ENCODE measurements around the gene KSR2.
"Not testable (repeated sequence)": the region's sequence is repeated elsewhere in the genome, so short reads cannot be mapped to it uniquely, and the experiment has no call there.

The KSR2 gene

GRCh38 chr12:117749431-117749830, 219.4 kb downstream of the KSR2 start:
- no peak overlapping the region for H3K4me3 Mint-ChIP-seq
- no peaks in the 10 kb centered on the region for H3K9me3 Mint-ChIP-seq
- H3K27me3 Mint-ChIP-seq, result peaks cover 5% of the 10 kb centered on the region
- H3K27ac Mint-ChIP-seq, result no peak overlapping the region
- H3K36me3 Mint-ChIP-seq, result no peaks in the 10 kb centered on the region
- no peaks in the 10 kb centered on the region for H3K4me1 Mint-ChIP-seq

- not testable (repeated sequence) for H3K27ac Mint-ChIP-seq, H3K4me1 Mint-ChIP-seq, H3K27me3 Mint-ChIP-seq, H3K4me3 Mint-ChIP-seq, H3K36me3 Mint-ChIP-seq, H3K9me3 Mint-ChIP-seq
Observed at GRCh38 chr12:117746358-117746757, 222.4 kb downstream of the KSR2 start.

- Mint-ChIP-seq H3K4me3 (no peak overlapping the region), H3K4me1 (no peaks in the 10 kb centered on the region), H3K36me3 (no peaks in the 10 kb centered on the region), H3K27ac (no peak overlapping the region), H3K9me3 (no peaks in the 10 kb centered on the region), H3K27me3 (peaks cover 5% of the 10 kb centered on the region)
Observed at GRCh38 chr12:117744418-117744817, 224.4 kb downstream of the KSR2 start.

- H3K4me1 Mint-ChIP-seq, result no peaks in the 10 kb centered on the region
- no peaks in the 10 kb centered on the region for H3K9me3 Mint-ChIP-seq
- H3K36me3 Mint-ChIP-seq, result no peaks in the 10 kb centered on the region
- H3K4me3 Mint-ChIP-seq, result no peak overlapping the region
- H3K27ac Mint-ChIP-seq, result no peak overlapping the region
- peaks cover 5% of the 10 kb centered on the region for H3K27me3 Mint-ChIP-seq
Observed at GRCh38 chr12:117743761-117744160, 225.0 kb downstream of the KSR2 start.

DNA sequence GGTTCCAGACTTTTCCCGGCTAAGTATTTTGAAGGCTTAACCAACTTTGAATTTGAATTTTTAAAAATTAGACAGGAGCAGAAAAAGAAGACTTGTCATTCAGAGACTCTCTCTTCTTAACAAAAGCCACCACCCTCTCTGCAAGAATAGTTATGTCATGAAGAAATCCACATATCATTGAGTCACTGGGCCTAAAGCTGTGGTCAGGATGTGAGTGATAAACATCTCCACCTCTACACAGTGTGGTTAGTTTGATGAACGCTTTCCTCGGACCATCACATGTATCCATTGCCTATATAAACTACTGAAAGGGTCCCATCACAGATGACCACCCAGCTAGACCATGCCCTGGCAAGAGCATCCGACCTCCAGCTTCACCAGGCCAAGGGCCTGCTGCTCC, 226.1 kb downstream of the KSR2 start:
- no peaks in the 10 kb centered on the region for H3K4me1 Mint-ChIP-seq
- H3K27me3 Mint-ChIP-seq, result peaks cover 5% of the 10 kb centered on the region
- H3K9me3 Mint-ChIP-seq, result no peaks in the 10 kb centered on the region
- H3K36me3 Mint-ChIP-seq, result no peaks in the 10 kb centered on the region
- no peak overlapping the region for H3K27ac Mint-ChIP-seq
- no peak overlapping the region for H3K4me3 Mint-ChIP-seq

DNA sequence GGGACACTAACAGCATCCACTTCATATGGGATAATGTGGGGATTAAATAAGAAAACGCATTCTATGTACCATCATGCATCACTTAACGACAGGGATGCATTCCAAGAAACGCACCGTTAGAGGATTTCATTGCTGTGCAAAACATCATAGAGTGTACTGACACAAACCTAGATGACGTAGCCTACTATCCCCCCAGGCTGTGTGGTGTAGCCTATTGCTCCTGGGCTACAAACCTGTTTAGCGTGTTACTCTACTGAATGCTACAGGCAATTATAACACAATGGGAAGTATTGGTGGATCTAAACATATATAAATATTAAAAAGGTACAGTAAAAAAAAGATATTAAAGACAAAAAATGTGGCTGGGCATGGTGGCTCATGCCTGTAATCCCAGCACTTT, 230.6 kb downstream of the KSR2 start:
- no peaks in the 10 kb centered on the region for H3K9me3 Mint-ChIP-seq
- no peaks in the 10 kb centered on the region for H3K36me3 Mint-ChIP-seq
- H3K27me3 Mint-ChIP-seq, result no peaks in the 10 kb centered on the region
- H3K4me3 Mint-ChIP-seq, result no peak overlapping the region
- no peaks in the 10 kb centered on the region for H3K4me1 Mint-ChIP-seq
- no peak overlapping the region for H3K27ac Mint-ChIP-seq

GRCh38 chr12:117733549-117733805, 235.3 kb downstream of the KSR2 start:
- Mint-ChIP-seq H3K27ac (no peak overlapping the region), H3K36me3 (no peaks in the 10 kb centered on the region), H3K9me3 (no peaks in the 10 kb centered on the region), H3K4me3 (no peak overlapping the region), H3K4me1 (no peaks in the 10 kb centered on the region), H3K27me3 (no peaks in the 10 kb centered on the region)

GRCh38 chr12:117732761-117733548, 235.8 kb downstream of the KSR2 start:
- Mint-ChIP-seq H3K9me3 (no peaks in the 10 kb centered on the region), H3K36me3 (no peaks in the 10 kb centered on the region), H3K27ac (no peak overlapping the region), H3K4me3 (no peak overlapping the region), H3K27me3 (no peaks in the 10 kb centered on the region), H3K4me1 (no peaks in the 10 kb centered on the region)

DNA sequence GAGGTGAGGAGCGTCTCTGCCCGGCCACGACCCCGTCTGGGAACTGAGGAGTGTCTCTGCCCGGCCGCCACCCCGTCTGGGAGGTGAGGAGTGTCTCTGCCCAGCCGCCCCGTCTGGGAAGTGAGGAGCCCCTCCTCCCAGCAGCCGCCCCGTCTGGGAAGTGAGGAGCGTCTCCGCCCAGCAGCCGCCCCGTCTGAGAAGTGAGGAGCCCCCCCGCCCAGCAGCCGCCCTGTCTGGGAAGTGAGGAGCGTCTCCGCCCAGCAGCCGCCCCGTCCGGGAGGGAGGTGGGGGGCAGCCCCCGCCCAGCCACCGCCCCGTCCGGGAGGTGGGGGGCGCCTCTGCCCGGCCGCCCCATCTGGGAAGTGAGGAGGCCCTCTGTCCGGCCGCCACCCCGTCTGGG, 237.7 kb downstream of the KSR2 start:
- not testable (repeated sequence) for H3K27ac Mint-ChIP-seq, H3K27me3 Mint-ChIP-seq, H3K9me3 Mint-ChIP-seq, H3K4me1 Mint-ChIP-seq, H3K4me3 Mint-ChIP-seq, H3K36me3 Mint-ChIP-seq

DNA sequence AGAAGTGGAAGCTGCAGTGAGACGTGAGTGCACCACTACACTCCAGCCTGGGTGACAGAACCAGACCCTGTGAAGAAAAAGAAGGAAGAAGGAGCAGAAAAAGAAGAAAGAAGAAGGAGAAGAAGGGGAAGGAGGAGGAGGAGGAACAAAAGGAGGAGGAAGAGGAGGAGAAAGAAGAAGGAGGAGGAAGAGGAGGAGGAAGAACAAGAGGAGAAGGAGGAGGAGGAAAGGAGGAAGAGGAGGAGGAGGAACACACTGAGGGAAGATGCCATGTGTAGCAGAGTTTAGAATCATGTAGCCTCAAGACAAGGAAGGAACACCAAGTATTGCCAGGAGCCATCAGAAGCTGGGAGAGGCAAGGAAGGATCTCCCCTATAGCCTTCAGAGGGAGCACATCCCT, 241.5 kb downstream of the KSR2 start:
- Mint-ChIP-seq H3K36me3 (no peaks in the 10 kb centered on the region), H3K9me3 (no peaks in the 10 kb centered on the region), H3K27ac (no peak overlapping the region)

DNA sequence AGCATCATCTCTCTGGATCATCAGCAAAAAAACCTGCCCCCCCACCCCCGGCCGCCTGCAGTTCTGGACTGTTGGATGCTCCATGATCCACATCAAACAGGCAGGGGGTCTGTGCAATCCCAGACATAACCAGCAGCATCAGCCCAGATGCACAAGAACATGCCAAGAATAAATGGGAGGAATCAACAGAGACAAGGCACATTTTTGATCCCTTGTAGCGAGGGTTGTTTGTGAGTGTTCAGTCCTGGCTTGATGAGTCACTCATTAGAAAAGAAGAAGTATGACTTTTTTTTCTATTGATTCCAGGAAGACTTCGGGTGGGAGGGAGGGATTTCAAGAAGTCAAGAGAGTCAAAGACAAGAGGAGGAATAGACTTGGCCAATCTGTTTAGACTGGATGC, 244.2 kb downstream of the KSR2 start:
- Mint-ChIP-seq H3K4me3 (no peak overlapping the region), H3K9me3 (no peaks in the 10 kb centered on the region), H3K4me1 (no peaks in the 10 kb centered on the region), H3K36me3 (no peaks in the 10 kb centered on the region), H3K27ac (no peak overlapping the region), H3K27me3 (no peaks in the 10 kb centered on the region)

More for the DNA sequence above, 241.5 kb downstream of the KSR2 start:
- H3K27me3 Mint-ChIP-seq, result no peaks in the 10 kb centered on the region
- H3K4me1 Mint-ChIP-seq, result no peaks in the 10 kb centered on the region
- no peak overlapping the region for H3K4me3 Mint-ChIP-seq

DNA sequence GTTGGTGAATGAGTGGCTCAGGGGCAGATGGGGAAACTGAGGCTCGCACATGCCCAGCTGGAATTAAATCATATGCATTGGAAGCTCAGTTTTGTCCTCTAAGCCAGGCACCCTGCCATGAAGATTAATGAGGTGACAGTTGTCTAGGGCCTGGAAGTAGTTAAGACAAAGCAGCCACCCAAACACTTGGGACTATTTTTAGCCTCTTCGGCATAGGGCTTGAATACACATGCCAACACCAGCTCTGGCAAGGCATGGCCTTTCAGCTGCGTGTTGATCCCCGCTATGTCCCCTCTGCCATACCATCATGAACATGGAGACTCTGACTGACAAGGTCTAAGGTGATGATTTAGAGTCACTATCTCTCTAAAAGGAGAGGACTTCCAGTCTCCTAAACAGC, 250.2 kb downstream of the KSR2 start:
- H3K27ac Mint-ChIP-seq, result no peak overlapping the region
- no peaks in the 10 kb centered on the region for H3K36me3 Mint-ChIP-seq
- no peak overlapping the region for H3K4me3 Mint-ChIP-seq
- H3K4me1 Mint-ChIP-seq, result no peaks in the 10 kb centered on the region
- H3K27me3 Mint-ChIP-seq, result peaks cover 2% of the 10 kb centered on the region
- H3K9me3 Mint-ChIP-seq, result peaks cover 6% of the 10 kb centered on the region

DNA sequence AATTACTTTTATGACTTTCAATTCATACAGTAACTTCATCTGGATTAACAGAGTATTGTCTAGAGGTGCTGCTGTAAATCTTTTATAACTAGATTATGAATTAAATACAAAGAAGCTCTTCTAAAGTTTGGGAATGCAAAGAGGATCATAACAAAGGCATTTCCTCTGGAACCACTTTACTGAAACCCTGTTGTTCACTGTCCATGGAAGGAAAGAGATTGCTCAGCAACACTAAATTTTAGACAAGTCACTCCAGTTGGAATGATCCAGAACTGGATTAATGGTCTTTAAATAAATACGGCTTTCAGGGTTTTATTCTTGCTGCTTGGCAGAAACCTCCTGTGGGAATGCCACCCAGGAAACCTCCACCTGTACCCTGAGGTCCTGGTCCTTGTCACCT, 250.6 kb downstream of the KSR2 start:
- Mint-ChIP-seq H3K9me3 (peaks cover 6% of the 10 kb centered on the region), H3K27me3 (peaks cover 2% of the 10 kb centered on the region), H3K36me3 (no peaks in the 10 kb centered on the region), H3K4me1 (no peaks in the 10 kb centered on the region), H3K4me3 (no peak overlapping the region), H3K27ac (no peak overlapping the region)

DNA sequence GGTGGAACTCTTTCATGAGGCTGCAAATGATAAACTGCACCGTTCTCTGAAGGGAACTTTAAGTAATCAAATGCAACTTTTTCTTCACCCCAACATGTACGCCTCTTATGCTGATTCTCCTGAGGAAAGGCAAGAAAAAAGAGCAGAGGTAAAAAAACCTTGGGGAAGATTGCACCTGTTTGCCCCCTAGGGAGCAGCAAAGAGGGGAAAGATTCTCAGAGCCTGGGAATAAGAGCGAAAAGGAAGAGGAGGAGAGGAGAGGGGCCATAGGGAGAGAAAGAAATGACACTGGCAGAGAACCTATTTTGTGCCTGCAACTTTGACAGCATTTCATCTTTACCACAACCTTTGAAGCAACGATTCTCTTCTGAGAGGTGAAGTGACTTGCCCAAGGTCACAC, 254.6 kb downstream of the KSR2 start:
- Mint-ChIP-seq H3K9me3 (peaks cover 6% of the 10 kb centered on the region), H3K27me3 (peaks cover 2% of the 10 kb centered on the region), H3K4me1 (no peaks in the 10 kb centered on the region), H3K4me3 (no peak overlapping the region), H3K36me3 (no peaks in the 10 kb centered on the region), H3K27ac (no peak overlapping the region)

GRCh38 chr12:117710121-117710520, 258.7 kb downstream of the KSR2 start:
- Mint-ChIP-seq H3K4me1 (no peaks in the 10 kb centered on the region), H3K4me3 (no peak overlapping the region), H3K27ac (no peak overlapping the region), H3K36me3 (no peaks in the 10 kb centered on the region), H3K27me3 (no peaks in the 10 kb centered on the region), H3K9me3 (no peaks in the 10 kb centered on the region)

- Mint-ChIP-seq H3K4me1 (no peaks in the 10 kb centered on the region), H3K4me3 (no peak overlapping the region), H3K36me3 (no peaks in the 10 kb centered on the region), H3K27me3 (no peaks in the 10 kb centered on the region), H3K9me3 (no peaks in the 10 kb centered on the region), H3K27ac (no peak overlapping the region)
Observed at GRCh38 chr12:117707861-117708260, 260.9 kb downstream of the KSR2 start.

GRCh38 chr12:117703584-117703983, 265.2 kb downstream of the KSR2 start:
- no peaks in the 10 kb centered on the region for H3K4me1 Mint-ChIP-seq
- no peak overlapping the region for H3K27ac Mint-ChIP-seq
- peaks cover 6% of the 10 kb centered on the region for H3K9me3 Mint-ChIP-seq
- H3K36me3 Mint-ChIP-seq, result no peaks in the 10 kb centered on the region
- H3K4me3 Mint-ChIP-seq, result no peak overlapping the region
- peaks cover 2% of the 10 kb centered on the region for H3K27me3 Mint-ChIP-seq
